GM12874 (cell line): ENCODE results near the gene DCP1B.

ENCODE experiments used
- TF ChIP-seq, protein P1 (sequence below): IDR thresholded peaks from 2 replicates; pipeline ENCODE4 v1.5.1; 2011; ENCODE audit warnings: low read depth, mild to moderate bottlenecking, control low read depth, low read length, moderate library complexity; ENCODE audit not compliant: insufficient read depth

DCP1B gene

DNA sequence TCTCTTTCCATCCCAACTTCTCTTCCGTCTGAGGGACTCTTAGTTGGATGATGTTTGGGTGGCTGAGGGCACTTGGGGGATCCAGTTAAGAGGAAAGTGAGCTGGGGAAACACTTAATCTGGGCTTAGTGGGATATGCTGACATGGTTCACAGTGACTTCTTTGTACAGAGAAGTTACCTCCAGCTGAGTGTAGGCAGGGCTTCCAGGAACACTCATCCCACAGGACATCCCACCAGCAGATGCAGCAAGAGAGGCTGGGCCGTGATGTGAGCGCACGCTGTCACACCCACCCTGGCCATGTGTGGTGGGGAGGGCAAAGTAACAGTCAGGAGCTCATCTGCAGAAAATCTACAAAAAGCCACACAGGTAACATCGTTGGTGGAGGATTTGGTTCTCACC lies 85.0 kb downstream of the DCP1B start:
- TF ChIP-seq, protein P1, sequence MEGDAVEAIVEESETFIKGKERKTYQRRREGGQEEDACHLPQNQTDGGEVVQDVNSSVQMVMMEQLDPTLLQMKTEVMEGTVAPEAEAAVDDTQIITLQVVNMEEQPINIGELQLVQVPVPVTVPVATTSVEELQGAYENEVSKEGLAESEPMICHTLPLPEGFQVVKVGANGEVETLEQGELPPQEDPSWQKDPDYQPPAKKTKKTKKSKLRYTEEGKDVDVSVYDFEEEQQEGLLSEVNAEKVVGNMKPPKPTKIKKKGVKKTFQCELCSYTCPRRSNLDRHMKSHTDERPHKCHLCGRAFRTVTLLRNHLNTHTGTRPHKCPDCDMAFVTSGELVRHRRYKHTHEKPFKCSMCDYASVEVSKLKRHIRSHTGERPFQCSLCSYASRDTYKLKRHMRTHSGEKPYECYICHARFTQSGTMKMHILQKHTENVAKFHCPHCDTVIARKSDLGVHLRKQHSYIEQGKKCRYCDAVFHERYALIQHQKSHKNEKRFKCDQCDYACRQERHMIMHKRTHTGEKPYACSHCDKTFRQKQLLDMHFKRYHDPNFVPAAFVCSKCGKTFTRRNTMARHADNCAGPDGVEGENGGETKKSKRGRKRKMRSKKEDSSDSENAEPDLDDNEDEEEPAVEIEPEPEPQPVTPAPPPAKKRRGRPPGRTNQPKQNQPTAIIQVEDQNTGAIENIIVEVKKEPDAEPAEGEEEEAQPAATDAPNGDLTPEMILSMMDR: no peak

DNA sequence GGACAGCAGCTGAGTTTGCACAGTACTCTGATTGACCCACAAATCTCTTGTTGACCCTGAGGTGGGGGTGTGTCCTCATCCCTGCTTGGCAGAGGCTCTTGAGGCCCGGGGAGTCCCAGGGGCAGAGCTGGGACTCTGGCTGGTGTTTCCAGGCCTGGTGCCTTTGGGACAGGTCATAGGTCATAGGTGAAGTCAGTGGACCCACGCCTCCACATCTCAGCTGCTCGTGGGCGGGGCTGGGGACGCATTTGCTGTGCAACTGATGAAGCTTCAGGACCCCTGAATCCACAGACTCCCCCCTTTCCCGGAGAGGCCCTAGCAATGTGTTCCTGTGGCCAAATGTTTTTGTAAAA lies 85.4 kb downstream of the DCP1B start:
- TF ChIP-seq, protein P1: no peak

DNA sequence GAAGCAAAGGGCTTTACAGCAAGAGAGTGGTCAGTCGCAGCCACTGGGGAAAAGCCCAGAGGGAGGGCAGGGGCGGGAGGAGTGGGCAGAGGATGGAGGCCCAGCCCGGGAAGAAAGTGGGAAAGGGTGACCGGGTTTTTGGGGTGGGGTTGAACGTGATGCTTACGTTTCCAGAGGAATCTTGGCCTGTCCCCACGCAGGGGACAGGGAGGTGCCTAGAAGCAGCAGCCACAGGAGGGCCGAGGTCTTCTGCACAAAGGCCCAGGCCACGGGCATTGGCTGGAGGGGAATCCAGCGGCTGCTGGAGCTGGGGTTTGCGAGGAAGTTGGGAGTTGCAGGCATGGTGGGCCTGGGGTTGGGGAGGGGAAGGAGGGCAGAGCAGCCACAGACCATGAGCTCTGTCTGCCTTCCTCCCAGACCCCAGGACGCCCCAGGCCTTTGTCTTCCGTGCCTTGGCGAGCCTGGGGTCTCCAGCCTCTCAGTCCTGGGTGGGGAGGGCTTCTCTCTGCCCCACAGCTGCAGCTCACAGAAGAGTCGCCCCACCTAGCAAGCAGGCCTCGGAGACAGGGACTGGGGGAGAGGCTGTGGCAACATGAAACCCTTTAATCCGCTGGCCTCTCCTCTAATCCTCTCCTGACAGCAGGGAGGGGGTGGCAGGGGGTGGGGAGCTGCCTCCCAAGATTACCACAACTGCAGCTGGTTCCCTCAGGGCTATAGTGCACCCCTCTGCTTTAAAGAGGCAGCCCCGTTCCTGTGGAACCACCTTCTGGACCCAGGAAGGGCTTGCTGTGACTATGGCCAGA lies 86.0 kb downstream of the DCP1B start, which contains the start of gene CACNA2D4:
CACNA2D4 (minus strand) TSS at position 572 of the 803 bp plus-strand sequence; CDS start at position 393, 179 bp downstream.
- TF ChIP-seq, protein P1: no peak

- TF ChIP-seq, protein P1: no peak
Observed at GRCh38 chr12:1917172-1918070, 86.8 kb downstream of the DCP1B start.

DNA sequence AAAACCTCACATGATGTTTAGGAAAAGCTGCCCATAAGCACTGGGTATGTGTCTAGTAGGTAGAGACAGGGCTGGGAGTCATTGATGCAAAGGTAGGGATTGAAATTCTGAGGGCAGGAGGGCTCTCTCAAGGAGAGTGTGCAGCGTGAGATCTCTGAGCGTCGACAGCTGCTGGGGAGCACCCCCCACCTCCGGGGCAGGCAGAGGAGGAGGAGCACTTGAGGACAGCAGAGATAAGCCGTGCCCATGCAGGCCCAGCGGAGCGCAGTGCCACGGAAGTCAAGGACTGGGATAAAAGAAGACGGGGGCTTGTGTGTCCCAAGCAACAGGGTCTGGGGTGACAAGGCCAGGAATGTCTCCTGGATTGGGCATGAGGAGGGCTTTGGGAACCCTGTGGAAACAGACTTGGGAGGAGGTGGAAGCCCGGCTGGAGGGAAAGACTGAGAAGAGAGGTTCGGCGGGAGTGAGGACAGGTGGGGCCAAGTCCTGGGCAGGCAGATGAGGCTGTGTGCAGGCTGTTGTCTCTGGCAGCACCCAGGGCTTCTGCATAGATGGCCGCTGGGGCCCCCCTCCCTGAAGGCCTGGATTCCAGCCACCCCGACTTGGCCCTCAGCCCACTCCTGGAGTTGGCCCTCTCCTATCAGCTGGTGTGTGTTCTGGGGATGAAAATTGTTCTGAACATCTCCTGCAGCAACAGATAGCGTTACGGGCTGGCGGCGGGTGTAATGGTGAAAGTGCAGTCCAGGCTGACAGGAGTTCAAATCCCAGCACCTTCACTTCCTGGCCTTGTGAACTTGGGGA lies 87.7 kb downstream of the DCP1B start:
- TF ChIP-seq, protein P1: no peak

DNA sequence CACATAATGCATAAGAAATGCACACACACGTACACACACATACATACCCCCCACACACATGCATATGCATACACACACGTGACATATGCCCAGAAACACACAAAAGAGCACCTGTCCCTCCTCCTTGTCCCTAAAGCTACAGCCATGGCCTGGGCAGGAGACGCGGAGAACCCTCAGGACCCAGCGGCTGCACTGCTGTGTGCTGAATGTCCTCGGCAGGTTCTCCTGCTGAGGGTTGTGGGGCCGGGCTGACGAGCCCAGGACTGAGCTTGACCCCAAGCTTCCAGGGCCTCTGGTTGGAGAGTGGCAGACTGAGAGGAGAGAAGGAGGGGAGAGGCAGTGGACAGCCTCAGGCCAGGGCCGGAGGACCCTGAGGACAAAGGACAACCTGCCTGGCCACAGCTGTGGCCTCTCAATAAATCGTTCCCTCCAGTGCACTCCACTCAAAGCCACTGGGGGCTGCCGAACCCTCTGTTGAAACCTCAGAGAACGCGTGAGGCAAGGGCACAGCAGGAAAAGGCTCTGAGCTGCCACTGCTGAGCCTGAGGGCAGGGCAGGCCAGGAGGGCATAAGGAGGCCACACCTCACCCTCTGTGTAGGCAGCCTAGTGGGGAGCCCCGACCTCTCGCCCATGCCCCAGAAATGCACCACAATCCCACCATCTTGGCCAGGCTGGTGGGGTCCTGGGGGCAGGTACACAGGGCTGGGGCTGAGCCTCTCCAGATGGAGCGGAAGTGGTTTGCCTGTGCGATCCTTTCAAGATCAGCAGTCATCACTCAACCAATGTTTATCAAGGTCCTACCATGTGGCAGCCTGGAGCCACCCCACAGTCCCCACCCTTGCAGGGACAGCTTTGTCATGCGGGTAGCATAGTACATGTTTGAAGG lies 88.9 kb downstream of the DCP1B start:
- TF ChIP-seq, protein P1: no peak
